Fibroblast of skin of back (primary cell): ENCODE results near the gene RASSF8.

ENCODE experiments used
- DNase-seq: peaks from one replicate; pipeline ENCODE4 v3.0.0-alpha.2; 2013

Gene RASSF8

GRCh38 chr12:26062006-26062405, 103.5 kb downstream of the RASSF8 start:
- no peak for DNase-seq

GRCh38 chr12:26062566-26062965, 104.1 kb downstream of the RASSF8 start:
- DNase-seq: peak; percentile 78

- DNase-seq: no peak
Observed at GRCh38 chr12:26065451-26065850, 107.0 kb downstream of the RASSF8 start.

GRCh38 chr12:26068503-26068902, 110.0 kb downstream of the RASSF8 start:
- no peak for DNase-seq

DNA sequence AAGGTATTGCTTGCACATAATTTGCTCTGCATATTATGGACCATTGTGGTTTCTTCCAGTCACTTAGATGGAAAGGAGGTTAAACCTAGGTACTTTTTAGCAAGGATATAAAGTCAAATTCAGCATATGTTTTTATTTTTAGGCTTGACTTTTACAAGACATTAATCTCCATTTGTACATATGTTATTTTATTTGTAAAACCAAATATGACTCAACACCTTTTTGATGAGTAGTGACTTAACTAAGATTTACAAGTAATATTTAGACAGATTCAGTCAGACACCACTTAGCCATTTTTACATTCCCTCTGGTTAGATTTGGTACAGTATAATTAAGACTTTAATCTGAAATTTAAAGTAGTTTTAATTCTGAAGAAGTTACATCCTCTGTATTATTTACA, 111.3 kb downstream of the RASSF8 start:
- DNase-seq: no peak

- DNase-seq: no peak
Observed at GRCh38 chr12:26077915-26078702, 119.6 kb downstream of the RASSF8 start.

DNA sequence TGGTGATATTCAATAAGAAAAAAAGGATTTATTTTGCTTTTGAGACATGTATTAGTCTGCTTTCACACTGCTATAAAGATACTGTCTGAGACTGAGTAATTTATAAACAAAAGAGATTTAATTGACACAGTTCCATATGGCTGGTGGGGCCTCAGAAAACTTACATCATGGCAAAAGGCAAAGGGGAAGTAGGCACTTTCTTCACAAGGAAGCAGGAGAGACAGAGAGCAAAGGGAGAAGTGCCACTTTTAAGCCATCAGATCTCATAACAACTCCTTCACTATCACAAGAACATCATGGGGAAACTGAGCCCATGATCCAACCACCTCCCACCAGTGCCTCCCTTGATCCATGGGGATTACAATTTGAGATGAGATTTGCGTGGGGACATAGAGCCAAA, 122.4 kb downstream of the RASSF8 start:
- no peak for DNase-seq

- DNase-seq: no peak
Observed at GRCh38 chr12:26086936-26087335, 128.5 kb downstream of the RASSF8 start.

DNA sequence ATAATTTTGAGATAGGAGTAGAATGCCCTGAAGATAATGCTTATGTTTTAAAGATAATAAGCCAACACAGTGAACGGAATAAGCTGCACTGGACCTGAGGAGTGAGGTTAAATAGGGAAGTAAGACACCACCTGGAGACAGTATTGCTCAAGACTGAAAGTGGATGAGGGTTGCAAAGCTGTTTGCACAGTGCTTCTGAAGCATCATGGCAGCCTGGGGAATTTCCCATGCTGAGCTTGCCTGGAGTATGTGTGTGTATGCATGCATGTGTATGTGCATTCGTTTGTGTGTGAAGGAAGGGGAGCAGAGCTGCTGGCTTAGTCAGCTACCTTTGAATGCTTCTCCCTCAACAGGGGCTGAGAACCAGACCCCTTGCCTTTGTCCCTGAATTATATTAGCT, 130.5 kb downstream of the RASSF8 start:
- DNase-seq: no peak

DNA sequence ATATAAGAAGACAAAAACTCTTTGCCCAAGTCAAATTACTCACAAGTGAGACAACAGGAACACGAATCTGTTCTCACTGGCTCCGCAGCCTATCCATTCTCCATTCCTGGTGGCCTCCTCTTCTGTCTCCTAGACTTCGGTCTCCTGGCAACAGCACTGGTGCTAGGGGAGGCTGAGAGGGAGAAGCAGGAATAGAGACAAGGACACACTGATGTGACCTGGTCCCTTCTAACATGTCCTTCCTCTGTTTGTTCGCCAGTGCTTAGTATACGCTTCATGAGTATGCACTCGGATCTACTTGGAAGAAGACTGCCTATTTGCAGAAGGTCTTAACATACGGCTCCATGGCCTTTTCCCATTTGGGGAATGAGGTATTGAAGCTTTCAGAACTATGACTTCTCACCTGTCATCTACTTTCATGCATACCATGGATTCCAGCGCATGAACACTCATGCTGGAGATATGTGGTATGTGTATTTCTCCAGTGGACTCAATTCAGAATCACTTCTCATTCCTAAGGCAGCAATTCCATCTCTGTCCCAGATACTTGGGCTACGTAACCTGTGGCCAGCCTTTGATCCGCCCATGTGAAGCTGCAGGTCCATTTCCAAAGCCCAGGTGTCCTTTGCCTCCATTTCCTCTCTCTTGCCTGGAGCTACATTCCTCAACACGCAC, 132.5 kb downstream of the RASSF8 start:
- peak; percentile 30 for DNase-seq

DNA sequence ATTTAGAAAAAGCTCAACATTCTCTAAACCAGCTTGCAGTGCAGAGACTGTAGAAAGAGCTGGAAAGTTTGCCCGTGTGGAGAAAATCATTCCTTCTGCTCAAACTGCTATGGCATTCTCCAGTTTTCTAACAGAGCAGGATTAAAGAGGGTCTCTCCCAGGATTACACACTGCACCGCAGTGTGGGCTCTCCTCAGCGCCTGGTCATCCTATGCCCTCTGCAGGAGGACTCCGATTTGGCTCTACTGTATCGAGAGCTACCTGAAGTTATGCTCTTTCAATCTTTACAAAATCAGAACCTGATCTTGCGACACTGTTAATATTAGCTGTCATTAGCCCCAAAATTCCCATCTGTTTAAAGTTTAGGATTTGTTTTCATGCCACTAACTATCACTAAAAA, 133.3 kb downstream of the RASSF8 start:
- DNase-seq: no peak

DNA sequence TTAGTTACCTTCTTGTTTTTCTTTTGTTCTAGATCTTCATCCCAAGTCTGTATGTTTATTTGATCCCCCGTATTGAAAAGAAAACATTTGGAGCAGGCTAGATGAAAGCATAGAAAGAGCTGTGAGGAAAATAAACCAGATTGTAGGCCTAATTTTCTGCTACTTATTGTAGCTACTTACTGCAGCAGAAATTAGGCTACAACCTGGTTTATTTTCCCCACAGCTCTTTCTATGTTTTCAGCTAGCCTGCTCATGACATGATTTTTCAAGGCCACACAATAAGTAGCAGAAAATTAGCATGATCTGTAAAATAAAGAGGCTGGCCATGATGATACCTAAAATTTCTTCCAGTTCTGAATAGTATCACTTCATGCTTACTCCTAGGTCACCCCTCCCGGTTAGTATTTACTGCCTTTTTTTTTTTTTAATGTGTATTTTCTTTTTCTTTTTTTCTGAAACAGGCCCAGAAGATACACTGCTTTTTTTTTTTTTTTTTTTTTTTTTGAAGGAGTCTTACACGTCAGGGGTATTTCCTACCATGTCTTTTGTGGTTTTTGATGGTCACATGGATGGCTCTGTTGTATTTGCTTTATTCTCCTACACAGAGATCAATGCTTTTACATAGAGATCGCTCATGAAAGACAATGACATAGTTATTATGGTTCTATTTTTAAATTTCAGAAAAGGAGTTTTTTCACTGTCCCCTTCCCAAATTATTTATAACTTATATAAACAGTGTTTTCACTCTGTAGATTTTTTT, 134.0 kb downstream of the RASSF8 start:
- peak; percentile 55 for DNase-seq

DNA sequence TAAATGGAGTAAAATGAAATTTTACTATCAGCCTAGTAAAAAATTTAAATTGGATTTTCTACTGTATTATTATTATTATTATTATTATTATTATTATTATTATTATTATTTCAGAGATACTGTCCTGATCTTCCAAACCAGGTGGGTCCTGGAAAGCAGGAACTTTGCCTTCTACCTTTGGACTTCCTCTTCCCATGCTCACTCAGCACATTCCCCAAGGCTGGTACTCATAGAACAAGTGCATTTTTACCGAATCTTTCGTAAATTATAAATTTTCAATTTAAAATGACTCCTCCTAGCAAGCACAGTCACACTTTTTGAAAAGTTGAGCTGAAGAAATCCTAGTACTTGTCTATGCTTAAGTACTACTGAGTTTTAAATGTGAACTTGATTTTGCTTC, 136.7 kb downstream of the RASSF8 start:
- DNase-seq: no peak

- no peak for DNase-seq
Observed at GRCh38 chr12:26096036-26096435, 137.6 kb downstream of the RASSF8 start.

DNA sequence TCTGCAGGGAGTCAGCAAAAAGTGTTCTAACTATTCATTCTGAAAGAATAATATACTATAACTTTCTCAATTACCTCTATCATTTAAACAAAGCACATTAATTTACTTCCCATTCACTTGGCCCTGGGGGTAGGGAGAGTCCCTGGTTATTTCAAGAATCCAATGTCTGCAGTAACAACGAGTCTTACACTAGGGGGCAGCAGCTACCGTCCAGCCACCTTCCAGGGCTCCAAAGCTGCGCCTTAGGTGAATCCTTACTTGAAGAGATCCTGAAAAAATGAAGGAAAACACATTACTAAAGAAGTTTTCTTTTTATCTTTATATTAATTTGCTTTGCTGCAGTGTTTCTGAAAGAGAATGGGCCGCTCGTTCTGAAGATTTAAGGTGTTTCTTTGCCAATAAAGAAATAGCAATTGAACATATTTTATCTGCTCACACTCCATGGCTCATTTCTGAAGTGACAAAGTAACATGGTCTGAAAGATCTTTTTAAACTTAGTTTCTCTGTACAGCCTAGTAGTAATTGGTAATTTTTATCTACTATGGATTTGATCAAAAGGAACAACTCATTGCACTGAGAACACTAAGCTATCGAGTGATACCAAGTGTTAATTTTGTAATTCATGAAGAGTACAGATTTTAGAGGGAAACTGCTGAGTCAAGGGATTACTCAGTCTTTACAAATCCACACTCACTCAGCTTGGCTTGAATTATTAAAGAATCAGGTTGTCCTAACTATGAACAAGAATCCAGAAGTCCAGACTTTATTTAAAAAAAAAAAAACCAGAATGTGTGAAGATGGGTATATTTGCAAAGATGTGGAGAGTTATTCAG, 138.8 kb downstream of the RASSF8 start:
- peak; percentile 71 for DNase-seq

GRCh38 chr12:26100666-26101349, 142.3 kb downstream of the RASSF8 start:
- no peak for DNase-seq

DNA sequence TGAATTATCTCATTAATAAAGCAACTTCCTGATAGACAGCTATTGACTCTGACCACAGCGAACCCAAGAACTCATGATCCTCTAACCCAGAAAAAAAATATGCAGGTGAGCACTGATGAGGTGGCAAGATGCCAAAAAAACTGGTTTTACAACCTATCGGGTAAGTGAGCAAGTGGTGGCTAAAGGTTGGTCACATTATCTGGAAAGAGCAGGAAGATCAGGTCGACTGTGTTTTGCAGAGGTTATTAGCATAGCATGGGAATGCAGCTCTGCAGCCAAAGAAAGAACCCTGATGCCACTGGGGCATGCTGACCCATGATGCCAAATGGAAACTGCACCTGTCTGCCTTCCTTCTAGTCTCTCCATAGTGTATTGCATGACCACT, 142.9 kb downstream of the RASSF8 start:
- no peak for DNase-seq

GRCh38 chr12:26101763-26102162, 143.3 kb downstream of the RASSF8 start:
- no peak for DNase-seq

DNA sequence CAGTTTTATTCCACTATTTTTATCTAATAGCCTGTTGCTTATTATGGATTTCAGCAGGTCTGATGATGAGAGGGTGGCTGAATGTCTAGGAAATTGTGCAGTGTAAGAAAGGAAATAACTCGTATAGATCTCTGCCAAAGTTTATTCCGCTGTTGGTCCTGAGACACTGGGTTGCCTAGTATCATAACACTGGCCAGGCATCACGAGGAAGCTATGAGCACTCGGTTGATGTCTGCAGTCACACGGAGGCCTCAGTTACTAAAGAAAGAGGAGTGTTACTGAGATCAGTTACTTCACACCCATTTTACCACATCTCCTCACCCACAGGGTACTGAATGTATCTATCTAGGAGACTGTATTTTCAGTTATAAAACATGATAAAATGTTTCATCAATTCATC, 144.5 kb downstream of the RASSF8 start:
- DNase-seq: no peak

GRCh38 chr12:26106347-26106746, 147.9 kb downstream of the RASSF8 start:
- no peak for DNase-seq

- no peak for DNase-seq
Observed at GRCh38 chr12:26108915-26109314, 150.4 kb downstream of the RASSF8 start.

GRCh38 chr12:26109343-26109881, 150.9 kb downstream of the RASSF8 start:
- DNase-seq: no peak
